Measurements from ENCODE around the gene TCF7. TPM values are rescaled to one million over a fixed set of nuclear protein-coding genes. Genes with fewer than 3 reads are reported as not detected.

TCF7 gene
- total RNA-seq, 1 donor from 2014 or later: 77.2 TPM

DNA sequence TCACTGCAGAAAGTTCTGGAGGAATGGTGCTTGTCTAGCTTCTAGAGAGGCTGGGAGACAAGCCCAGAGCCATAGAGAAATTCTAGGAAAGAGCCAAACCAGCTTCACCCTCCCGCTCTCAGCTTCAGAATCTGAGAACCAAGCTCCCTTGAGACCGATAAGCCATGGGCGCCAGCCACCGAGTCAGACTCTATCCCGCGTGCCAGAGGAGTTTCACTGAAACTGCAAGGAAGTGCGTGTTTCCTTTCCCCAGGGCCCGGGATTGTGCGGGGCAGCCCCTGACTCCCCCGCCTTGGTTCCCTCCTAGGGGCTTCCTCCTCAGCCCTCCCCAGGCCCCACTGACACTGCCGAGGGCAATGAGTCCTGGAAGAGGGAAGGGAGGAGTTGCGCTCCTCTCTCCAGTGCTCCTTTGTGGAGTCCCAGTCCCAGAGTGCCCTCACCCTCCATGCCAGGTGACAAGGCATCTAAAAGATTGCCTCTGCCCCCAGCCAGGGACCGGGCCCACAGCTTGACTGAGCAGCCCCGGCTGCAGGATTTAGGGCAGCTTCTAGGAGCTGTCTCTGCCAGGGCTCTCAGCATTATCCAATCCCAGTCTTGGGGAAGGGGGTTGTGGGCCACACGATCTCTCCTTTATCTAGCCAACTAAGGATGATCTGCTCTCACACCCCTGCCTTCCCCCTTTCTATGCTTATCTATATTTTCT lies 18.4 kb upstream of the TCF7 start:
- Mint-ChIP-seq H3K36me3 (ENCODE audit: low read depth) (peaks cover 2% of the 10 kb centered on the region), H3K9me3 (no peaks in the 10 kb centered on the region), H3K4me3 (no peak overlapping the region), H3K27me3 (ENCODE audit: insufficient read depth) (peaks cover 50% of the 10 kb centered on the region), H3K27ac (no peak overlapping the region), H3K4me1 (ENCODE audit: low read depth) (peaks cover 45% of the 10 kb centered on the region)
- intact Hi-C loops (cut with micrococcal nuclease): no loop called here
- no peak for DNase-seq (ENCODE audit: low spot score)

DNA sequence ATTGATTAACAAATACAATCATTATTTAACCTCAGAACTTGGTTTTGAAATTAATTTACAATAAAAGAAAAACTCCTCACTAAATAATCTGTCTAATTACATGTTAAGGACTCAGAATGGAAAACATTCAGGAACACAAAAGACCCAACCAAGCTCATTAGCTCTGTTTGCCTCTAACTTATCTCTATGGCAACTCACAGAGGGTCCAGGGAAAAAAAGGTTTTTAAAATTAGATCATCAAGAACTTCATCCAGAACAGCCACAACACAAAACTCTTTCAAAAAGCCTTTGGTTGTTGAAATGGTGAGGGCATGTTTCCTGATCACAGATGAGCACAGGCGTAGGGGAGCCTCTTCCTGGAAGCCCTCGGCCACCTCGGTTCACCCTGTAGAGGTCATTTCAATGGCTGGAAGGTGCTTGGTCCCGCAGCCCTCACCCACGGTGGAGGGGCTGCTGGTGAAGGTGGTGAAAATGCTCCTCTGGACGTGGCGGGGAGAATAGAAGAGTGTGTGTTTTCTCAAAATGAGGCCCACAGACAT lies 17.2 kb upstream of the TCF7 start:
- DNase-seq (ENCODE audit: low spot score): no peak
- H3K27me3 Mint-ChIP-seq (ENCODE audit: insufficient read depth): peaks cover 41% of the 10 kb centered on the region
- H3K4me1 Mint-ChIP-seq (ENCODE audit: low read depth): peaks cover 41% of the 10 kb centered on the region
- no peak overlapping the region for H3K4me3 Mint-ChIP-seq
- peaks cover 2% of the 10 kb centered on the region for H3K36me3 Mint-ChIP-seq (ENCODE audit: low read depth)
- intact Hi-C loops (cut with micrococcal nuclease): no loop called here
- H3K9me3 Mint-ChIP-seq: no peaks in the 10 kb centered on the region
- H3K27ac Mint-ChIP-seq: peak overlapping the region; percentile 78

DNA sequence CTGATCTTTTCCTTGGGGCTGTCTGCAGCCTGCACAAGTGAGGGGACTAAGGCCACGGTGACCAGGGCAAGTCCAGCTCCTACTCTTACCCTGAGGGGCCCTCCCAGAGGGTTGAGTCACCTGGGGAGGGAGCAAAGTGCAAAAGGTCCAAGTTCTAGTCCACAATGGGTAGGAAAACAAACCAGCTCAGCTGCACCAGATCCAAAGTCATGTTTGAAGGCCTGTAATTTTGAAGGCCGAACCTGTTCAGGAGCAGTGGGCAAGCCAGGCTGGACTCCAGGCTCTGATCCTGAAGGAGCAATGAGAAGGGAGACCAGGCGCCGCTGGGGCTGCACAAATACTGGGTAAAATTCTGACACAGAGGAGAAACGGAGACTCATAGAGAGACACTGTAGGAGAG lies 15.8 kb upstream of the TCF7 start:
- Mint-ChIP-seq H3K4me3 (no peak overlapping the region), H3K9me3 (no peaks in the 10 kb centered on the region), H3K36me3 (ENCODE audit: low read depth) (peaks cover 2% of the 10 kb centered on the region), H3K27ac (peak overlapping the region; percentile 29), H3K27me3 (ENCODE audit: insufficient read depth) (peaks cover 34% of the 10 kb centered on the region), H3K4me1 (ENCODE audit: low read depth) (peaks cover 37% of the 10 kb centered on the region)
- no peak for DNase-seq (ENCODE audit: low spot score)
- intact Hi-C loops (cut with micrococcal nuclease): no loop called here

DNA sequence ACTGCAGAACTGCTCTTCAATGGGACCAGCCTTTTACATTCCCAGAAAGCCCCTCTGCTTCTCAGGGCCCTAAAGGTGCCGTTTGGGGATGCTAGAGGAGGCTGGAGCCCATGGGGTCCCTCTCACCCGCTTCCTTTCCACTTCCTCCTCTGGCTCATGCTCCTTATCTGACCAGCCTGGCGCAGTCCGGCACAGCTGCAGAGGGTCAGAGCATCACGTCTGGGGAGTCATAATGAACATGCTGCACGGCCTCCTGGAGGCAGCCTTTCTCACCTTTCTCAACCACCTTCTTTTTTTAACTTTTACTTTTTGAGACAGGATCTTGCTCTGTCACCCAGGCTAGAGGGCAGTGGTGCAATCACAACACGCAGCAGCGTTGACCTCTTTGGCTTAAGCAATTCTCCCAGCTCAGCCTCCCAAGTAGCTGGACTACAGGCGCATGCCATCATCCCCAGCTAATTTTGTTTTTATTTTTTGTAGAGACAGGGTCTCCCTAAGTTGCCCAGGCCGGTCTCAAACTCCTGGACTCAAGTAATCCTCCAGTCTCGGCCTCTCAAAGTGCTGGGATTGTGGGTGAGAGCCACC lies 15.1 kb upstream of the TCF7 start:
- peaks cover 28% of the 10 kb centered on the region for H3K27me3 Mint-ChIP-seq (ENCODE audit: insufficient read depth)
- intact Hi-C loops (cut with micrococcal nuclease): no loop called here
- no peak for DNase-seq (ENCODE audit: low spot score)
- peaks cover 44% of the 10 kb centered on the region for H3K4me1 Mint-ChIP-seq (ENCODE audit: low read depth)
- H3K36me3 Mint-ChIP-seq (ENCODE audit: low read depth): peaks cover 2% of the 10 kb centered on the region
- no peak overlapping the region for H3K4me3 Mint-ChIP-seq
- H3K9me3 Mint-ChIP-seq: no peaks in the 10 kb centered on the region
- H3K27ac Mint-ChIP-seq: no peak overlapping the region

DNA sequence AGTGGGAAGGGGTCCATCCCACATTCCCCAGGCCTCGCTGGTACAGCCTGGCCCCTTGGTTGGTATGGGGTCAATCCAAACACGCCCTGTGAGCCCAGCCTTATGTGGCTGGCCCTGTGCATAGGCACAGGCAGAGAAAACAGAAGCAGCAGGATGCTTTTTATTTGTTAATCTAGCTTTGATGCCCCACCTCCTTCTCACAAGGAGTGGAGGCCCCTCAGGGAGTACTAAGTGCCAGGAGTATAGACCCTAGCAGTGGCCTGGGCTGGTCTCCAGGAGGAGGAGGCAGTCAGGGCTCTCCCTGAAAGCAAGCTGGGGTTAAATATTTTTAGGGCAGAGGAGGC lies 14.6 kb upstream of the TCF7 start:
- Mint-ChIP-seq H3K4me1 (ENCODE audit: low read depth) (peaks cover 50% of the 10 kb centered on the region), H3K36me3 (ENCODE audit: low read depth) (peaks cover 2% of the 10 kb centered on the region), H3K4me3 (no peak overlapping the region), H3K9me3 (no peaks in the 10 kb centered on the region), H3K27me3 (ENCODE audit: insufficient read depth) (peaks cover 30% of the 10 kb centered on the region), H3K27ac (peak overlapping the region; percentile 73)
- intact Hi-C loops (cut with micrococcal nuclease): loop anchor here (1.0 to 5.0 kb wide), 6 partner anchors 11 to 127 kb away; partner anchors contain the start of gene PPP2CA
- no peak for DNase-seq (ENCODE audit: low spot score)

DNA sequence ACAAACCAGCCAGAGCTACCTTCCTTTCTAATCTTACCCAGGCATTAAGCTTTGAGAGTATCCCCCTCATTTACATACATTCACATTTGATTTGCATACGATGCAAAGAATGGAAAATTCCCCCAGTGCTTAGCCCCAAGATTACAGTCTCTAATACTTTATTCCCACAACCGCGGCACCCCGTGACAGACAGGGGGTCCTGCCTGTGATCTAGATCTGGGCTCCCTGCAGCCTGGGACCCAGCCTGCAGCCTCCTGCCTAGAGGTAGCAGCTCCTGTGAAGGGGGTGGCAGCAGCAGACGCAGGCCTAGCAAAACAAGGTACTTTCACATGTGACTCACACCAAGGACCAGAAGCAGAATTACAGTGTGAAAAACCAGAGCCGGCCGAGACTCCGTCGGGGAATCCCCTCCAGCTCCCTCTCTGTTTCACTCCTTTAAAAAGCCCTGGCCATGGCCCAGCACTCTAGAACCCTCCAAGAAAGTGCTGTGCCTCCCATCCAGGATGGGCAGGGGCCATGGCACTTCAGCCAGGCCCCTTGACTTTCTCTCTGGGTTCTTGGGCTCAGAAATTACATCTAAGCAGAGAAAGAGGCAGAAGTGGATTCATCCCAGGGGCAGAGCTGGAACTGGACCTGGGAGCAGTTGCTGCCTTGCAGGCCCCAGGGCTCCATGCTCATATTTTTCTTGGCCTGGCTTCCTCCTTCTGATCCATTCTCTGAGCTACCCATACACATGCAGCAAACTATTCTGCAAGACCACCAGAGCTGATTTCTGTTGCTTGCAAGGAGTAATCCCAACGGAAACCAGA lies 14.0 kb upstream of the TCF7 start:
- intact Hi-C loops (cut with micrococcal nuclease): loop anchor here (1.0 to 5.0 kb wide), 6 partner anchors 11 to 127 kb away; partner anchors contain the start of gene PPP2CA
- DNase-seq (ENCODE audit: low spot score): peak; percentile 77
- H3K4me1 Mint-ChIP-seq (ENCODE audit: low read depth): peaks cover 55% of the 10 kb centered on the region
- H3K27me3 Mint-ChIP-seq (ENCODE audit: insufficient read depth): peaks cover 34% of the 10 kb centered on the region
- H3K36me3 Mint-ChIP-seq (ENCODE audit: low read depth): peaks cover 4% of the 10 kb centered on the region
- H3K4me3 Mint-ChIP-seq: peak overlapping the region; percentile 5
- H3K27ac Mint-ChIP-seq: peak overlapping the region; percentile 73
- H3K9me3 Mint-ChIP-seq: no peaks in the 10 kb centered on the region

DNA sequence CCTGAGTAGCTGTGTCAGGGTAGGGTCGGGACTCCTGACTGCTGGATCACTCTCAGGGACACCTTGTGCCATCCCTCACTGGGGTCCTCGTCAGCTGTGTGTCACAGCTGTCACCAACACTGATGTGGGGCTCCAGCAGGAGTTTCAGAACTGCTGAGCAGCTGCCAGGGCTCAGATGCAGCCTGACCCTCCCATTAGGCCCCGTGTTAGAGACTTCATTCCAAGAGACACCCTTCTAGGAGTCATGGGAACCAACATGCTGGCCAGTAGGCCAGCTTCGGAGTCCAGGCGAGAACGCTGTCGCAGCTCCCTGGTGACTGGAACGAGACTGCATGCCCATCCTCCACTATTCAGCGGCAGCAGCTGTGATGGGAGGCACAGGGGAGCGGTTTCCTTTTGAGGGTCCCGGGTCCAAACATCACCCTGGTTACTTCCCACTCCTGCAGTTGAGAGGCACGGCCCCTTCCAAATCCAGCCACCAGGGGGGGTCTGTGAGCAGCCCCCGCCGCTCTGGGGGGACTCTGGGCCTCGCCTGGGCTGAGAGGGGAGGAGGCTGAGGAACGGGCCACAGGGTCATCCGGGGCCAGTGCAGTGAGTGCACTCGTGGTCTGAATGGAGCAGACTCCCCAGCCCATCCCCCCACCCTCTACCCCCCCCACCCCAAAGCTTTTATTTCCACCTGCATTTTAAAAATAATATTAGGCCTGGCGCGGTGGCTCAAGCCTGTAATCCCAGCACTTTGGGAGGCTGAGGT lies 12.6 kb upstream of the TCF7 start:
- Mint-ChIP-seq H3K27me3 (ENCODE audit: insufficient read depth) (peaks cover 36% of the 10 kb centered on the region), H3K4me3 (peak overlapping the region; percentile 26), H3K9me3 (no peaks in the 10 kb centered on the region), H3K4me1 (ENCODE audit: low read depth) (peaks cover 59% of the 10 kb centered on the region), H3K36me3 (ENCODE audit: low read depth) (peaks cover 4% of the 10 kb centered on the region), H3K27ac (no peak overlapping the region)
- intact Hi-C loops (cut with micrococcal nuclease): loop anchor here (5.0 kb wide), 1 partner anchor 125 kb away; the partner anchor contains the start of gene PPP2CA
- DNase-seq (ENCODE audit: low spot score): peak; percentile 58

DNA sequence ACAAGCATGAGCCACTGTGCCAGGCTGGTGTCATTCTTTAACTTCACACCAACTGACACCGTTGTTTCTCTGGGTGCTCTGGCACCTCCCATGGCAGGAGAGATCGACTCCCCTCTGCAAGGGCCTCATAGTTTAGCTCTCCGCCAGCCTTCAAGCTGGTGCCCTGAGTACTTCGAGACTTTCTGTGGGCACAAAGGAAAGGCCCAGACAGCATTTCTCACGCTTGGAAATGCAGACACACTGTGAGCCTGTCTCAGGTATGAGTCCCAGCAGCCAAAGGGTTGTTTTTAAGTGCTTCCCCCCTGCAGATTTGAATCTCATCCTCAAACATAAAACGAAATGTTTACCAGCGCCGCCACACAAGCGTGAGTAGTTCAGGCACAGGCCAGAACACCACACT lies 11.1 kb upstream of the TCF7 start:
- no peak for DNase-seq (ENCODE audit: low spot score)
- H3K4me3 Mint-ChIP-seq: no peak overlapping the region
- H3K36me3 Mint-ChIP-seq (ENCODE audit: low read depth): peaks cover 2% of the 10 kb centered on the region
- peaks cover 63% of the 10 kb centered on the region for H3K4me1 Mint-ChIP-seq (ENCODE audit: low read depth)
- H3K27me3 Mint-ChIP-seq (ENCODE audit: insufficient read depth): peaks cover 29% of the 10 kb centered on the region
- H3K9me3 Mint-ChIP-seq: no peaks in the 10 kb centered on the region
- intact Hi-C loops (cut with micrococcal nuclease): loop anchor here (5.0 kb wide), 1 partner anchor 124 kb away; the partner anchor contains the start of gene PPP2CA
- peak overlapping the region; percentile 63 for H3K27ac Mint-ChIP-seq

DNA sequence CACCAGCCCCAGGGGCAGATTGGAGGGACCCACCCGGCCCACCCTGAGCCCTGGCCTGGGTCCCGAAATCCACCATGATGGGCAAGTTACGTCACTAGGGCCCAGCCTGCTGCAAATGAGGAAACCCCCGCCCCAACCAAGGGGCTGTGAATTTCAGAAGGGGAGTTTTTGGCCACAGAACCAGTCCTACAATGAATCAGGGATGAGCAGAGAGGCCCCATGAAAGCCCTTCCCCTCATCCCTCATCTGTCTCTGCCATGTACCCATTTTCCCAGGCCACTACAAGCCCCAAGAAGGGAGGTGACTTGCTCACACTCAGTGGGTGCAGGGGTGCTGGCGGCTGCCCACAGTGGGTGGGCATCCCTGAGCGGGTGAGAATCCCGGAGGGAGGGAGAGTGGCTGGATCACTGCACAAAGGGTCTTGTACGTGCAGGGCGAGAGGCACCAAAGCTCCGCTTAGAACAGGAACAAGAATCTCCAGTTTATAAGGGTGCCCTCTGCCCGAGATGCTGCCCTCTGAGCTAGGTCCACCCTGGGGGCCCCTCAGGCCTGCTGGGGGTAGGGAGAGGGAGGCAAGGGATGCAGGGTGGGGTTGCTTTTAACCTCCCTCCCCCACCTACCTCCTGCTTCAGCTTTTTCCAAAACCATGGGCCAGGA lies 10.4 kb upstream of the TCF7 start:
- Mint-ChIP-seq H3K27ac (peak overlapping the region; percentile 82), H3K36me3 (ENCODE audit: low read depth) (peaks cover 2% of the 10 kb centered on the region), H3K4me1 (ENCODE audit: low read depth) (peaks cover 57% of the 10 kb centered on the region), H3K4me3 (peak overlapping the region; percentile 15), H3K9me3 (no peaks in the 10 kb centered on the region), H3K27me3 (ENCODE audit: insufficient read depth) (peaks cover 29% of the 10 kb centered on the region)
- intact Hi-C loops (cut with micrococcal nuclease): loop anchor here (5.0 kb wide), 1 partner anchor 123 kb away; the partner anchor contains the start of gene PPP2CA
- DNase-seq (ENCODE audit: low spot score): no peak

DNA sequence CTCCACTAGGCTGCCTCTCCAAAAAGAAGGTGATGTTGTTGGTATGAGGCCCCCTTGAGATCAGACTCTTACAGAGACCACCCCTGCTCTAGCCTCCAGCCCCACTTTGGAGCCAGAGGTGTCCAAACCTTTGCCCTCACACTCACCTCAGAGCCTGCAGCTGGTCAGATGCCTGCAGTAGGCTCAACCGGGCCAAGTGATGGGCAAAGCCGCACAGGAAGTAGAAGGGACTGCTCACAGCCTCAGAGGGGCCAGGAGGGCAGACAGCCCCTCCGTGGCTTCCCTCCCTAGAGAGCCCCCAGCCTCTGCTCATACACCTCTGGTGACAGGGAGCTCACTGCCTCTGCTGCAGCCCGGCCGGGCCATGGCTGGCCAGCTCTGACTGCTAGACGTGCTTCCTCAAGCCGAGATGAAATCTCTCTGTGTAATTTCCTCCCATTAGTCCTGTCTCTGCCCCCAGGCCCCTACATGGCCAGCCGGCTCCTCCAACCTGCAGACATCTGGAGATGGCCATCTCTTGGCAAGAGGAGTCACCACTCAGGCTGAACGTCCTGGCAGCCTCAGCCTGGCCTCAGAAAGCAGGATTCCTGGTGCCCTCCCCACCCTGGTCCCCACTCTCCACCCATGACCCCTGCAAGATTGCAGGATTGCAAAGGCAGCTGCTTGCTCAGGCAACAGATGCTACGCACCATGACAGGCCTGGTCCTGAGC lies 7.3 kb upstream of the TCF7 start:
- Mint-ChIP-seq H3K36me3 (ENCODE audit: low read depth) (peaks cover 2% of the 10 kb centered on the region), H3K27ac (no peak overlapping the region)

DNA sequence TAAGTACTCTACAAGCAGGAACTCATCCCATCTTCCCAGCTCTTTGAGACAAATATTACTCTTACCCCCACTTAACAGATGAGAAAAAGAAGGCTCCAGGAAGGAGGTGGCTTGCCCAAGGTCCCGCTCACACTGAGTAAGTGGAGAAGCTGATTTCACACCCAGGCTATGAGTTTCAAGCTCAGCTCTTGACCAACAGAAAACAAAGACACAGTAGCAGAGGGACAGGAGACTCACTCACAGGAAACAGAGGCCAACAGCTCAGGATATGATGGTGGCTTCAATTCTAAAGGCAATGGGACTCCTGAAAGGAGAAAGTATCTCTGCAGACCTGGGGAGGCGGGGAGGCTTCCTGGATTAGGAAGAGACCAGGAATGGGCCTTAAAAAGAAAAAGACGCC lies 6.7 kb upstream of the TCF7 start:
- Mint-ChIP-seq H3K9me3 (no peaks in the 10 kb centered on the region), H3K36me3 (ENCODE audit: low read depth) (peaks cover 2% of the 10 kb centered on the region), H3K4me1 (ENCODE audit: low read depth) (peaks cover 65% of the 10 kb centered on the region), H3K4me3 (no peak overlapping the region), H3K27me3 (ENCODE audit: insufficient read depth) (peaks cover 34% of the 10 kb centered on the region), H3K27ac (no peak overlapping the region)
- intact Hi-C loops (cut with micrococcal nuclease): no loop called here
- DNase-seq (ENCODE audit: low spot score): no peak

More for the DNA sequence above, 7.3 kb upstream of the TCF7 start:
- DNase-seq (ENCODE audit: low spot score): no peak
- no peaks in the 10 kb centered on the region for H3K9me3 Mint-ChIP-seq
- intact Hi-C loops (cut with micrococcal nuclease): no loop called here
- H3K4me1 Mint-ChIP-seq (ENCODE audit: low read depth): peaks cover 59% of the 10 kb centered on the region
- no peak overlapping the region for H3K4me3 Mint-ChIP-seq
- peaks cover 28% of the 10 kb centered on the region for H3K27me3 Mint-ChIP-seq (ENCODE audit: insufficient read depth)

All from activated T-helper 1 cell treated with anti-CD3 and anti-CD28 coated beads, Interleukin-12 subunit alpha, Interleukin-12 subunit beta, Interleukin-2, Interleukin-4 antibody, amounts not matched to agents 30 ng/mL and 10 ng/mL and 1 ng/mL, durations not matched to agents 14 hours and 24 hours and 36 hours (primary cell).